Sigmoid colon (tissue), 3 donors: ENCODE results near the gene FLVCR1.

Experiments
- POLR2A ChIP-seq, 2 donors: fragments of 450-650 bp; IDR thresholded peaks; one replicate each; pipeline ENCODE4 v1.6.1; 2016; ENCODE audit warnings: antibody characterized with exemption in 2 of 2, mild to moderate bottlenecking in 2 of 2, moderate library complexity in 2 of 2
- TF ChIP-seq, protein P1 (sequence below), 4 experiments: fragments of 450-650 bp in 3 of 4; fragments of 200-600 bp in 1 of 4; IDR thresholded peaks; one replicate each; pipeline ENCODE4 v1.5.1; 2016 to 2019; ENCODE audit warnings: antibody characterized with exemption in 4 of 4, mild to moderate bottlenecking in 3 of 4, moderate library complexity in 2 of 4

GRCh38 chr1:212935387-212935981 is 77.4 kb downstream of the FLVCR1 start:
- TF ChIP-seq, protein P1, sequence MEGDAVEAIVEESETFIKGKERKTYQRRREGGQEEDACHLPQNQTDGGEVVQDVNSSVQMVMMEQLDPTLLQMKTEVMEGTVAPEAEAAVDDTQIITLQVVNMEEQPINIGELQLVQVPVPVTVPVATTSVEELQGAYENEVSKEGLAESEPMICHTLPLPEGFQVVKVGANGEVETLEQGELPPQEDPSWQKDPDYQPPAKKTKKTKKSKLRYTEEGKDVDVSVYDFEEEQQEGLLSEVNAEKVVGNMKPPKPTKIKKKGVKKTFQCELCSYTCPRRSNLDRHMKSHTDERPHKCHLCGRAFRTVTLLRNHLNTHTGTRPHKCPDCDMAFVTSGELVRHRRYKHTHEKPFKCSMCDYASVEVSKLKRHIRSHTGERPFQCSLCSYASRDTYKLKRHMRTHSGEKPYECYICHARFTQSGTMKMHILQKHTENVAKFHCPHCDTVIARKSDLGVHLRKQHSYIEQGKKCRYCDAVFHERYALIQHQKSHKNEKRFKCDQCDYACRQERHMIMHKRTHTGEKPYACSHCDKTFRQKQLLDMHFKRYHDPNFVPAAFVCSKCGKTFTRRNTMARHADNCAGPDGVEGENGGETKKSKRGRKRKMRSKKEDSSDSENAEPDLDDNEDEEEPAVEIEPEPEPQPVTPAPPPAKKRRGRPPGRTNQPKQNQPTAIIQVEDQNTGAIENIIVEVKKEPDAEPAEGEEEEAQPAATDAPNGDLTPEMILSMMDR (IDR thresholded peaks at IDR 0.05) = no peak
- no peak for TF ChIP-seq POLR2A (IDR thresholded peaks at IDR 0.05)
